K562 (cell line): Measurements from ENCODE around the gene RAB3C. TPM values are rescaled to one million over a fixed set of nuclear protein-coding genes. Genes with fewer than 3 reads are reported as not detected.

Source experiments
- ATF3 ChIP-seq, 2 experiments: fragments of 450-650 bp in 1 of 2; sonication (generic) in 1 of 2; formaldehyde crosslinking in 1 of 2; IDR thresholded peaks in 1 of 2; conservative IDR thresholded peaks in 1 of 2; 2 replicates each; pipeline versions ENCODE4 v1.6.1 to v1.8.1; 2016 to 2023; ENCODE audit warnings: mild to moderate bottlenecking in 2 of 2, moderate library complexity in 2 of 2, inconsistent platforms in 1 of 2, missing genetic modification reagents in 1 of 2
- BHLHE40 ChIP-seq: IDR thresholded peaks from 2 replicates; pipeline ENCODE4 v1.6.1; 2011; ENCODE audit warnings: low read length, improper control_type of control experiment
- HCFC1 ChIP-seq: IDR thresholded peaks from 2 replicates; pipeline ENCODE4 v1.6.1; 2012; ENCODE audit warnings: low read depth, low read length, improper control_type of control experiment
- MAFF ChIP-seq: IDR thresholded peaks from 2 replicates; pipeline ENCODE4 v1.6.1; 2012; ENCODE audit warnings: low read length, improper control_type of control experiment
- MTA2 ChIP-seq: fragments of 450-650 bp; IDR thresholded peaks from 2 replicates; pipeline ENCODE4 v1.6.1; 2016; ENCODE audit warnings: low read depth
- NCOR1 ChIP-seq: fragments of 450-650 bp; IDR thresholded peaks from 2 replicates; pipeline ENCODE4 v1.6.1; 2016; ENCODE audit warnings: mild to moderate bottlenecking, moderate library complexity
- POU5F1 ChIP-seq: fragments of 150-350 bp; IDR thresholded peaks from 2 replicates; pipeline ENCODE4 v1.6.1; 2014; ENCODE audit warnings: borderline replicate concordance, low read length, low read depth, mild to moderate bottlenecking; ENCODE audit not compliant: partially characterized antibody
- REST ChIP-seq, 2 experiments: fragments of 450-650 bp; formaldehyde crosslinking in 1 of 2; IDR thresholded peaks; 2 replicates each; pipeline versions ENCODE4 v1.4.0 to v1.6.1; 2014 to 2020; ENCODE audit warnings: mild to moderate bottlenecking in 2 of 2, borderline replicate concordance in 1 of 2, low read depth in 1 of 2
- TBL1XR1 ChIP-seq, 2 experiments: IDR thresholded peaks; 2 replicates each; pipeline ENCODE4 v1.6.1; 2012; ENCODE audit warnings: improper control_type of control experiment in 2 of 2, low read length in 2 of 2, mild to moderate bottlenecking in 1 of 2
- ZFP91 ChIP-seq: sonication (generic); formaldehyde crosslinking; IDR thresholded peaks from 2 replicates; pipeline ENCODE4 v1.8.0; 2022; ENCODE audit warnings: mild to moderate bottlenecking, missing genetic modification reagents
- ZNF695 ChIP-seq: fragments of 450-650 bp; formaldehyde crosslinking; IDR thresholded peaks from 2 replicates; pipeline ENCODE4 v1.4.0; 2020; ENCODE audit warnings: mild to moderate bottlenecking, moderate library complexity
- polyA plus RNA-seq, 8 experiments: library from polyadenylated mRNA; depleted of rRNA in 4 of 8; stranded (reverse) in 5 of 8; unstranded in 3 of 8; fragments of >200 nt; fragmentation: Nextera tagmentation in 2 of 8; fragmentation: Illumina TruSeq in 1 of 8; extraction: Ambion mirVana in 2 of 8; extraction: Trizol in 1 of 8; gene quantifications; 2 replicates each; pipeline versions ENCODE4 v1.2.1 to v1.2.3, GENCODE V29; 2011 to 2014; ENCODE audit warnings: inconsistent platforms in 1 of 8, missing spikeins in 1 of 8
- total RNA-seq, 7 experiments: library from RNA; depleted of rRNA in 6 of 7; stranded (reverse); fragments of >200 nt in 6 of 7; fragmentation: Illumina TruSeq in 2 of 7; extraction: Trizol in 2 of 7; gene quantifications; 2 replicates each; pipeline versions ENCODE4 v1.2.1 to v1.2.3, GENCODE V29; 2011 to 2021; ENCODE audit warnings: low replicate concordance in 1 of 7
- TF ChIP-seq, protein P1 (sequence below): fragments of 450-650 bp; IDR thresholded peaks from 2 replicates; pipeline ENCODE4 v1.6.1; 2018; ENCODE audit not compliant: partially characterized antibody

Gene RAB3C
- total and polyA plus RNA-seq, 9 of the 15 experiments (the other 6 are each of a cell fraction or from before 2014, with no cell fraction given) = not detected

DNA sequence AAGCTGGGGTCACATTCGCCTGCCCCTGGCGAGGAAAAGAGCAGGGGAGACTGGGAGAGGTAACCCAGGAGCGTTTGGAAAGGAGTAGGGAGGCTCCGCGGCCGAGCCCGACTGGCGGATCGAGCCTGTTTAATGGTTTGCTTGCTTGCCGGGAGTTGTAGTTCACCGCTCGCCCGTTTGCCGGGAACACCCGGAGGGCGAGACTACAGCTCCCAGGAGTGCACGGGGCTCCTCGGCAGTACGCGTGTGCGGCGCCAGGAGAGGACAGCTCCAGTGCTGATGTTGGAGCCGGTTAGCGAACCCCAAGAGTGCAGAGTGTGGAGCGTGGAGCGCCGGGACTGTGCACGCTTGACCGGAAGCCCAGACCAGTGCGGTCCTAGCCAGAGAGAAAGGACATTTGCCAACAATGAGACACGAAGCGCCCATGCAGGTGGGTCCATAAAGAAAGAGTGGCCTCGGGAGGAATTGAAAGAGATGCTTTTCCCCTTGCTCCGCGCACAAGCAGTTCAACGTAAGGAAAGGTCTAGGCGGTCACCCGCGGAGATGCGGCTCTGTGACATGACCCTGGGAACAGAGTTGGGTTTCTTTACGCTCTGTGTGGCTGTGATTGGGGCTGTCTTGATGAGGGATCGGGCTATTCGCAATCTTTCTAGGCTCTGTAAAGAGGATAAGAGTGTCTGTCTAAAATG, at the start of gene RAB3C (continued):
- TF ChIP-seq REST (IDR thresholded peaks at IDR 0.05; ENCODE audit: borderline replicate concordance) = peak; percentile 90
- TF ChIP-seq REST (CRISPR knock-in tag; IDR thresholded peaks at IDR 0.05; ENCODE audit: low read depth) = peak; percentile 89
- TF ChIP-seq NCOR1 = no peak
- TF ChIP-seq TBL1XR1 (IDR thresholded peaks at IDR 0.05; ENCODE audit: low read length in 2 of 2) = no peak
- no peak for TF ChIP-seq ATF3 (IDR thresholded peaks at IDR 0.05)
- TF ChIP-seq ATF3 (CRISPR knock-in tag; conservative IDR thresholded peaks at IDR 0.05) = no peak
- TF ChIP-seq MTA2 = no peak
- no peak for TF ChIP-seq ZFP91 (CRISPR knock-in tag)
- no peak for TF ChIP-seq MAFF
- TF ChIP-seq POU5F1 = no peak
- TF ChIP-seq, protein P1, sequence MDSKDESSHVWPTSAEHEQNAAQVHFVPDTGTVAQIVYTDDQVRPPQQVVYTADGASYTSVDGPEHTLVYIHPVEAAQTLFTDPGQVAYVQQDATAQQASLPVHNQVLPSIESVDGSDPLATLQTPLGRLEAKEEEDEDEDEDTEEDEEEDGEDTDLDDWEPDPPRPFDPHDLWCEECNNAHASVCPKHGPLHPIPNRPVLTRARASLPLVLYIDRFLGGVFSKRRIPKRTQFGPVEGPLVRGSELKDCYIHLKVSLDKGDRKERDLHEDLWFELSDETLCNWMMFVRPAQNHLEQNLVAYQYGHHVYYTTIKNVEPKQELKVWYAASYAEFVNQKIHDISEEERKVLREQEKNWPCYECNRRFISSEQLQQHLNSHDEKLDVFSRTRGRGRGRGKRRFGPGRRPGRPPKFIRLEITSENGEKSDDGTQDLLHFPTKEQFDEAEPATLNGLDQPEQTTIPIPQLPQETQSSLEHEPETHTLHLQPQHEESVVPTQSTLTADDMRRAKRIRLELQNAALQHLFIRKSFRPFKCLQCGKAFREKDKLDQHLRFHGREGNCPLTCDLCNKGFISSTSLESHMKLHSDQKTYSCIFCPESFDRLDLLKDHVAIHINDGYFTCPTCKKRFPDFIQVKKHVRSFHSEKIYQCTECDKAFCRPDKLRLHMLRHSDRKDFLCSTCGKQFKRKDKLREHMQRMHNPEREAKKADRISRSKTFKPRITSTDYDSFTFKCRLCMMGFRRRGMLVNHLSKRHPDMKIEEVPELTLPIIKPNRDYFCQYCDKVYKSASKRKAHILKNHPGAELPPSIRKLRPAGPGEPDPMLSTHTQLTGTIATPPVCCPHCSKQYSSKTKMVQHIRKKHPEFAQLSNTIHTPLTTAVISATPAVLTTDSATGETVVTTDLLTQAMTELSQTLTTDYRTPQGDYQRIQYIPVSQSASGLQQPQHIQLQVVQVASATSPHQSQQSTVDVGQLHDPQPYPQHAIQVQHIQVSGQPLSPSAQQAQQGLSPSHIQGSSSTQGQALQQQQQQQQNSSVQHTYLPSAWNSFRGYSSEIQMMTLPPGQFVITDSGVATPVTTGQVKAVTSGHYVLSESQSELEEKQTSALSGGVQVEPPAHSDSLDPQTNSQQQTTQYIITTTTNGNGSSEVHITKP = no peak
- peak; percentile 74 for TF ChIP-seq HCFC1
- no peak for TF ChIP-seq BHLHE40
- TF ChIP-seq ZNF695 = no peak
